A549 (cell line): ENCODE data around the gene CBFA2T3. TPM values are rescaled to one million over a fixed set of nuclear protein-coding genes. Genes with fewer than 3 reads are reported as not detected.
A peak's percentile ranks its signal among the peaks of the same experiment; 100 is the strongest.

Experiments
- ATAC-seq, 2 experiments: fragments of 200-7000 bp in 1 of 2; fragments of >200 bp in 1 of 2; cut with Nextera tagmentation in 1 of 2; cut with Tn5 transposase in 1 of 2; 3 replicates each; pipeline versions ENCODE4 v1.8.0 to v1.9.1; 2018 to 2020; ENCODE audit warnings: mild to moderate bottlenecking in 1 of 2, moderate library complexity in 1 of 2
- CTCF ChIA-PET: fragments of 300-600 bp; sonication (Branson Sonifier 250); formaldehyde crosslinking; extraction: SDS; loops from one replicate; lab custom pipeline; 2021; ENCODE audit warnings: antibody characterized with exemption, inconsistent platforms; lab: Yijun Ruan, JAX
- POLR2A ChIA-PET: fragments of 350-600 bp; formaldehyde crosslinking; extraction: SDS; loops from one replicate; lab custom pipeline; 2021; ENCODE audit warnings: antibody characterized with exemption, inconsistent platforms; lab: Yijun Ruan, JAX
- DNase-seq, 2 experiments: peaks; one replicate each; pipeline versions ENCODE4 v3.0.0 to v3.0.0-alpha.2; 2011 to 2016; ENCODE audit warnings: low read depth in 1 of 2, low spot score in 1 of 2
- FAIRE-seq: peaks from 2 replicates; lab custom pipeline; 2011; peaks lifted over from hg19 to GRCh38; lab: Jason Lieb, UNC
- H3K27ac ChIP-seq, 2 experiments: fragments of >200 bp; sonication (Bioruptor Twin); formaldehyde crosslinking; 3 replicates each; pipeline ENCODE4 v1.5.1; 2016 to 2017
- H3K4me1 ChIP-seq: fragments of >200 bp; sonication (Bioruptor Twin); formaldehyde crosslinking; 3 replicates; pipeline ENCODE4 v1.6.1; 2016
- H3K4me2 ChIP-seq: fragments of >200 bp; sonication (Bioruptor Twin); formaldehyde crosslinking; 3 replicates; pipeline ENCODE4 v1.6.1; 2016
- H3K4me3 ChIP-seq: fragments of >200 bp; sonication (Bioruptor Twin); formaldehyde crosslinking; 3 replicates; pipeline ENCODE4 v1.5.1; 2016
- H3K9me3 ChIP-seq: fragments of >200 bp; sonication (Bioruptor Twin); formaldehyde crosslinking; 3 replicates; pipeline ENCODE4 v1.6.1; 2016
- CBX2 ChIP-seq: fragments of 200-600 bp; sonication (generic); IDR thresholded peaks from 2 replicates; pipeline ENCODE4 v1.6.1; 2016; ENCODE audit warnings: low read depth, mild to moderate bottlenecking, borderline replicate concordance
- CEBPB ChIP-seq, 2 experiments: fragments of >200 bp in 1 of 2; sonication (Bioruptor Twin) in 1 of 2; formaldehyde crosslinking in 1 of 2; IDR thresholded peaks; 2 replicates each; pipeline ENCODE4 v1.6.1; 2012 to 2016
- CHD2 ChIP-seq: fragments of 150-350 bp; IDR thresholded peaks from 2 replicates; pipeline ENCODE4 v1.6.1; 2014; ENCODE audit warnings: low read length; ENCODE audit not compliant: partially characterized antibody
- FOSB ChIP-seq: fragments of 250-450 bp; sonication (Bioruptor Pico); IDR thresholded peaks from 2 replicates; pipeline ENCODE4 v1.5.0; 2020; ENCODE audit warnings: mild to moderate bottlenecking, moderate library complexity
- FOXS1 ChIP-seq: fragments of 250-450 bp; sonication (Bioruptor Pico); IDR thresholded peaks from 2 replicates; pipeline ENCODE4 v1.5.0; 2020; ENCODE audit warnings: mild to moderate bottlenecking, moderate library complexity
- HOXA7 ChIP-seq: fragments of 250-450 bp; sonication (Bioruptor Pico); IDR thresholded peaks from 2 replicates; pipeline ENCODE4 v1.5.0; 2020; ENCODE audit warnings: mild to moderate bottlenecking, moderate library complexity
- HOXB5 ChIP-seq: fragments of 250-450 bp; sonication (Bioruptor Pico); IDR thresholded peaks from 2 replicates; pipeline ENCODE4 v1.5.0; 2020; ENCODE audit warnings: mild to moderate bottlenecking, moderate library complexity
- JUNB ChIP-seq: fragments of >200 bp; sonication (Bioruptor Twin); formaldehyde crosslinking; IDR thresholded peaks from 2 replicates; pipeline ENCODE4 v1.6.1; 2016
- KDM5A ChIP-seq: fragments of 200-600 bp; sonication (generic); IDR thresholded peaks from 2 replicates; pipeline ENCODE4 v1.6.1; 2016; ENCODE audit warnings: antibody characterized with exemption, mild to moderate bottlenecking
- MAZ ChIP-seq: fragments of 150-350 bp; IDR thresholded peaks from 2 replicates; pipeline ENCODE4 v1.6.1; 2014; ENCODE audit warnings: antibody characterized with exemption, low read depth, low read length, borderline replicate concordance
- MYC ChIP-seq: IDR thresholded peaks from 2 replicates; pipeline ENCODE4 v1.6.1; 2012; ENCODE audit warnings: mild to moderate bottlenecking, inconsistent platforms, low read length, improper control_type of control experiment, borderline replicate concordance
- NPAS2 ChIP-seq: fragments of 250-450 bp; sonication (Bioruptor Pico); IDR thresholded peaks from 2 replicates; pipeline ENCODE4 v1.8.0; 2022; ENCODE audit warnings: mild to moderate bottlenecking, moderate library complexity, borderline replicate concordance
- NR3C1 ChIP-seq: fragments of >200 bp; sonication (Bioruptor Twin); formaldehyde crosslinking; IDR thresholded peaks from 3 replicates; pipeline ENCODE4 v1.6.1; 2017
- PBX3 ChIP-seq: IDR thresholded peaks from 2 replicates; pipeline ENCODE4 v1.6.1; 2012
- PHF8 ChIP-seq: fragments of 200-600 bp; sonication (generic); IDR thresholded peaks from 2 replicates; pipeline ENCODE4 v1.6.1; 2016; ENCODE audit warnings: low read depth, mild to moderate bottlenecking, antibody characterized with exemption, moderate library complexity, borderline replicate concordance
- RAD21 ChIP-seq, 2 experiments: fragments of >200 bp in 1 of 2; sonication (Bioruptor Twin) in 1 of 2; formaldehyde crosslinking in 1 of 2; IDR thresholded peaks in 1 of 2; conservative IDR thresholded peaks in 1 of 2; 2 replicates in 1 of 2; 3 replicates in 1 of 2; pipeline ENCODE4 v1.6.1; 2012 to 2018; ENCODE audit warnings: inconsistent platforms in 1 of 2
- RCOR1 ChIP-seq: fragments of 150-350 bp; IDR thresholded peaks from 2 replicates; pipeline ENCODE4 v1.6.1; 2014; ENCODE audit warnings: antibody characterized with exemption, low read length, low read depth
- RFX5 ChIP-seq: fragments of 450-650 bp; IDR thresholded peaks from 2 replicates; pipeline ENCODE4 v1.7.1; 2014; ENCODE audit warnings: antibody characterized with exemption, mild to moderate bottlenecking, moderate library complexity
- SREBF2 ChIP-seq: fragments of 450-650 bp; IDR thresholded peaks from 2 replicates; pipeline ENCODE4 v1.6.1; 2014; ENCODE audit warnings: mild to moderate bottlenecking, moderate library complexity
- ZFP36 ChIP-seq: fragments of 450-650 bp; IDR thresholded peaks from 2 replicates; pipeline ENCODE4 v1.6.1; 2014; ENCODE audit warnings: borderline replicate concordance; ENCODE audit not compliant: partially characterized antibody
- ZNF302 ChIP-seq: fragments of 250-450 bp; sonication (Bioruptor Pico); IDR thresholded peaks from 2 replicates; pipeline ENCODE4 v1.9.0; 2021; ENCODE audit warnings: inconsistent platforms, mild to moderate bottlenecking, moderate library complexity
- WGBS: methylation state at CpG from one replicate; pipeline ENCODE4 v1.1.6; 2017; ENCODE audit errors: missing lambda C conversion rate; 5-methylcytosine and 5-hydroxymethylcytosine counted together
- polyA plus RNA-seq, 4 experiments: library from polyadenylated mRNA; depleted of rRNA in 3 of 4; stranded (reverse); fragments of >200 nt; fragmentation: RNase III in 1 of 4; extraction: RNeasy Plus Mini Kit Qiagen cat#74134 plus additional on column Dnase treatment in 1 of 4; gene quantifications; 2 replicates in 3 of 4; 3 replicates in 1 of 4; pipeline ENCODE4 v1.2.3, GENCODE V29; 2011 to 2017
- TF ChIP-seq, protein P1 (sequence below): fragments of 200-600 bp; sonication (generic); IDR thresholded peaks from 2 replicates; pipeline ENCODE4 v1.6.1; 2016; ENCODE audit warnings: antibody characterized with exemption, mild to moderate bottlenecking, moderate library complexity
- TF ChIP-seq, protein P2 (sequence below): fragments of >200 bp; sonication (Bioruptor Twin); formaldehyde crosslinking; IDR thresholded peaks from 2 replicates; pipeline ENCODE4 v1.6.1; 2016
- TF ChIP-seq, protein P3 (sequence below): fragments of 250-450 bp; sonication (Bioruptor Pico); IDR thresholded peaks from 2 replicates; pipeline ENCODE4 v1.5.0; 2020; ENCODE audit warnings: low read depth, mild to moderate bottlenecking, moderate library complexity

Gene CBFA2T3
- polyA plus RNA-seq, 2 of the 4 experiments (the other 2 are of a cell fraction): 0.08 TPM; not detected in 1

- TF ChIP-seq ZFP36 (no peak), FOXS1 (CRISPR knock-in tag) (no peak)
- TF ChIP-seq, protein P1, sequence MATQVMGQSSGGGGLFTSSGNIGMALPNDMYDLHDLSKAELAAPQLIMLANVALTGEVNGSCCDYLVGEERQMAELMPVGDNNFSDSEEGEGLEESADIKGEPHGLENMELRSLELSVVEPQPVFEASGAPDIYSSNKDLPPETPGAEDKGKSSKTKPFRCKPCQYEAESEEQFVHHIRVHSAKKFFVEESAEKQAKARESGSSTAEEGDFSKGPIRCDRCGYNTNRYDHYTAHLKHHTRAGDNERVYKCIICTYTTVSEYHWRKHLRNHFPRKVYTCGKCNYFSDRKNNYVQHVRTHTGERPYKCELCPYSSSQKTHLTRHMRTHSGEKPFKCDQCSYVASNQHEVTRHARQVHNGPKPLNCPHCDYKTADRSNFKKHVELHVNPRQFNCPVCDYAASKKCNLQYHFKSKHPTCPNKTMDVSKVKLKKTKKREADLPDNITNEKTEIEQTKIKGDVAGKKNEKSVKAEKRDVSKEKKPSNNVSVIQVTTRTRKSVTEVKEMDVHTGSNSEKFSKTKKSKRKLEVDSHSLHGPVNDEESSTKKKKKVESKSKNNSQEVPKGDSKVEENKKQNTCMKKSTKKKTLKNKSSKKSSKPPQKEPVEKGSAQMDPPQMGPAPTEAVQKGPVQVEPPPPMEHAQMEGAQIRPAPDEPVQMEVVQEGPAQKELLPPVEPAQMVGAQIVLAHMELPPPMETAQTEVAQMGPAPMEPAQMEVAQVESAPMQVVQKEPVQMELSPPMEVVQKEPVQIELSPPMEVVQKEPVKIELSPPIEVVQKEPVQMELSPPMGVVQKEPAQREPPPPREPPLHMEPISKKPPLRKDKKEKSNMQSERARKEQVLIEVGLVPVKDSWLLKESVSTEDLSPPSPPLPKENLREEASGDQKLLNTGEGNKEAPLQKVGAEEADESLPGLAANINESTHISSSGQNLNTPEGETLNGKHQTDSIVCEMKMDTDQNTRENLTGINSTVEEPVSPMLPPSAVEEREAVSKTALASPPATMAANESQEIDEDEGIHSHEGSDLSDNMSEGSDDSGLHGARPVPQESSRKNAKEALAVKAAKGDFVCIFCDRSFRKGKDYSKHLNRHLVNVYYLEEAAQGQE: no peak
- TF ChIP-seq, all 56 proteins: peak for 0
Observed at GRCh38 chr16:88905563-88905962, 71.4 kb downstream of the CBFA2T3 start (continued).

- TF ChIP-seq MYC (no peak), CBX2 (no peak), HOXB5 (CRISPR knock-in tag) (no peak)
- CTCF ChIA-PET: no interaction called here
- FAIRE-seq (no peak), DNase-seq (no peak), ATAC-seq (no peak; a peak in 1 of 6 replicates)
- WGBS: 81% methylated on average over 16 of the region's 21 CpGs
- no peaks in the 10 kb centered on the region for H3K9me3 ChIP-seq
- H3K4me1 ChIP-seq: peaks cover 5% of the 10 kb centered on the region; the same call in 1 of the 3 replicates
- POLR2A ChIA-PET: interaction anchor here (0.8 kb wide), 1 partner anchor 48 kb away, joined by 3 read pairs; the partner anchor contains the start of genes GALNS and TRAPPC2L
- H3K4me2 ChIP-seq: no peak overlapping the region
- peak overlapping the region in 1 of 2 experiments; percentile 59; a peak in 1 of 6 replicates for H3K27ac ChIP-seq
- H3K4me3 ChIP-seq: no peak overlapping the region
Observed at GRCh38 chr16:88904676-88905365, 72.2 kb downstream of the CBFA2T3 start.

- no peaks in the 10 kb centered on the region for H3K9me3 ChIP-seq
- H3K4me3 ChIP-seq: no peak overlapping the region
- ATAC-seq: no peak
- 80% methylated on average over 6 of the region's 14 CpGs for WGBS
- no peak overlapping the region for H3K27ac ChIP-seq
- TF ChIP-seq FOSB (CRISPR knock-in tag) (no peak), CHD2 (no peak), ZFP36 (no peak), JUNB (no peak), FOXS1 (CRISPR knock-in tag) (no peak), RFX5 (no peak), RAD21 (conservative IDR thresholded peaks at IDR 0.05 in 1 of 2, IDR thresholded peaks at IDR 0.05 in 1 of 2) (no peak)
- TF ChIP-seq, protein P2, sequence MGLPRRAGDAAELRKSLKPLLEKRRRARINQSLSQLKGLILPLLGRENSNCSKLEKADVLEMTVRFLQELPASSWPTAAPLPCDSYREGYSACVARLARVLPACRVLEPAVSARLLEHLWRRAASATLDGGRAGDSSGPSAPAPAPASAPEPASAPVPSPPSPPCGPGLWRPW: no peak
- TF ChIP-seq, all 56 proteins: peak for 0
- FAIRE-seq (no peak), DNase-seq (no peak)
- ChIA-PET POLR2A (no interaction called here), CTCF (interaction anchor here (0.7 kb wide), 1 partner anchor 23 kb away, joined by 3 read pairs; no protein-coding TSS in a partner anchor)
- peaks cover 5% of the 10 kb centered on the region; the same call in 1 of the 3 replicates for H3K4me1 ChIP-seq
- H3K4me2 ChIP-seq: no peak overlapping the region
Observed at GRCh38 chr16:88903267-88903666, 73.7 kb downstream of the CBFA2T3 start.

GRCh38 chr16:88902744-88903143 is 74.3 kb downstream of the CBFA2T3 start:
- no peak for FAIRE-seq
- ChIA-PET POLR2A (no interaction called here), CTCF (no interaction called here)

More at GRCh38 chr16:88902744-88903143, 74.3 kb downstream of the CBFA2T3 start:
- H3K9me3 ChIP-seq: no peaks in the 10 kb centered on the region
- DNase-seq (no peak), ATAC-seq (no peak)
- 61% methylated on average over 16 of the region's 16 CpGs for WGBS
- H3K4me1 ChIP-seq: peaks cover 3% of the 10 kb centered on the region; the same call in 1 of the 3 replicates
- H3K4me3 ChIP-seq: no peak overlapping the region
- H3K4me2 ChIP-seq: no peak overlapping the region
- no peak overlapping the region for H3K27ac ChIP-seq
- TF ChIP-seq RCOR1 (no peak), CHD2 (no peak), FOXS1 (CRISPR knock-in tag) (no peak), PHF8 (no peak), PBX3 (no peak), NPAS2 (CRISPR knock-in tag) (no peak), KDM5A (no peak), RAD21 (conservative IDR thresholded peaks at IDR 0.05 in 1 of 2, IDR thresholded peaks at IDR 0.05 in 1 of 2) (no peak), CEBPB (IDR thresholded peaks at IDR 0.05) (no peak), ZNF302 (CRISPR knock-in tag) (no peak), SREBF2 (no peak), MAZ (no peak), NR3C1 (no peak), CBX2 (no peak), HOXB5 (CRISPR knock-in tag) (no peak), HOXA7 (no peak)
- TF ChIP-seq, protein P3, sequence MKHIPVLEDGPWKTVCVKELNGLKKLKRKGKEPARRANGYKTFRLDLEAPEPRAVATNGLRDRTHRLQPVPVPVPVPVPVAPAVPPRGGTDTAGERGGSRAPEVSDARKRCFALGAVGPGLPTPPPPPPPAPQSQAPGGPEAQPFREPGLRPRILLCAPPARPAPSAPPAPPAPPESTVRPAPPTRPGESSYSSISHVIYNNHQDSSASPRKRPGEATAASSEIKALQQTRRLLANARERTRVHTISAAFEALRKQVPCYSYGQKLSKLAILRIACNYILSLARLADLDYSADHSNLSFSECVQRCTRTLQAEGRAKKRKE: no peak
- TF ChIP-seq, all 56 proteins: peak for 0
